H1 (cell line): ENCODE results near the gene MISFA.

ENCODE experiments used
- EGR1 ChIP-seq: IDR thresholded peaks from 2 replicates; pipeline ENCODE4 v1.6.1; 2011; ENCODE audit warnings: low read depth, low read length, borderline replicate concordance
- EP300 ChIP-seq, 2 experiments: IDR thresholded peaks; 1 replicate in 1 of 2; 2 replicates in 1 of 2; pipeline ENCODE4 v1.6.1; 2011 to 2012; ENCODE audit warnings: low read depth in 2 of 2, low read length in 2 of 2, mild to moderate bottlenecking in 2 of 2, borderline replicate concordance in 1 of 2, inconsistent platforms in 1 of 2, moderate library complexity in 1 of 2
- GABPA ChIP-seq: IDR thresholded peaks from 2 replicates; pipeline ENCODE4 v1.6.1; 2011; ENCODE audit warnings: mild to moderate bottlenecking, low read length, moderate library complexity, borderline replicate concordance; ENCODE audit not compliant: insufficient read depth
- POLR2AphosphoS5 ChIP-seq: IDR thresholded peaks from 2 replicates; pipeline ENCODE4 v1.6.1; 2011; ENCODE audit warnings: low read depth, low read length
- SIN3A ChIP-seq, 2 experiments: IDR thresholded peaks in 1 of 2; conservative IDR thresholded peaks in 1 of 2; 2 replicates each; pipeline ENCODE4 v1.6.1; 2011 to 2012; ENCODE audit warnings: low read length in 2 of 2, improper control_type of control experiment in 1 of 2, low read depth in 1 of 2, mild to moderate bottlenecking in 1 of 2
- TAF1 ChIP-seq: IDR thresholded peaks from 2 replicates; pipeline ENCODE4 v1.6.1; 2011; ENCODE audit warnings: mild to moderate bottlenecking, low read depth, low read length
- TCF12 ChIP-seq: IDR thresholded peaks from 2 replicates; pipeline ENCODE4 v1.6.1; 2011; ENCODE audit warnings: low read depth, mild to moderate bottlenecking, low read length
- TF ChIP-seq, protein P1 (sequence below), 3 experiments: IDR thresholded peaks; 1 replicate in 2 of 3; 2 replicates in 1 of 3; pipeline versions ENCODE4 v1.5.1 to v1.6.1; 2011; ENCODE audit warnings: low read length in 3 of 3, mild to moderate bottlenecking in 3 of 3, inconsistent platforms in 2 of 3, low read depth in 1 of 3, moderate library complexity in 1 of 3; ENCODE audit not compliant: insufficient read depth in 1 of 3; ENCODE audit errors: control extremely low read depth in 1 of 3
- TF ChIP-seq, protein P2 (sequence below): fragments of 300-600 bp; sonication (generic); IDR thresholded peaks from 2 replicates; pipeline ENCODE4 v1.7.1; 2012; ENCODE audit warnings: low read length, moderate library complexity, mild to moderate bottlenecking, inconsistent platforms; ENCODE audit not compliant: insufficient replicate concordance

DNA sequence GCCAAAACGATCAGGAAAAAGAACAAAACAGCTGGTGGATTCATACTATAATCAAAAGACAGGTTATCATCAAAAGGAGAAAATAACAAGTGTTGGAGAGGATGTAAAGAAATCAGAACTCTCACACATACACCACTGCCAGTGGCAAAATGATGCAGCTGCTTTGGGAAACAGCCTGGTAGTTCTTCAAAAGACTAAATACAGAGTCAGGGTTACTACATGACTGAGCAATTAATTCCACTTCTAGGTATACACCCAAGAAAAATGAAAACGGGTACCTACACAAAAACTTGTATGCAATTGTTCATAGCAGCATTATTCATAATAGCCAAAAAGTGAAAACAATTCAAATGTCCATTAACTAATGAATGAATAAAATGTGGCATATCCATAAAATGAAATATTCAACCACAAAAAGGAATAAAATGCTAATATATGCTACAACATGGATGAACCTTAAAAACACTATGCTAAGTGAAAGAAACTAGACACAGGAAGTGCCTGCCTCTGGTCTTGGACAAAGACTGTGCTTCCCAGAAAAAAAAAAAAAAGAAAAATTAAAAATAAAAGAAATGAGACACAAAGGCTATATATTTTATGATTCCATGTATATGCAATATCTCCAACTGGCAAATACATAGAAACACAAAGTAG lies 19.3 kb upstream of the MISFA start:
- TF ChIP-seq SIN3A (conservative IDR thresholded peaks at IDR 0.05 in 1 of 2, IDR thresholded peaks at IDR 0.05 in 1 of 2; ENCODE audit: low read depth in 1 of 2, low read length in 2 of 2): no peak
- no peak for TF ChIP-seq EGR1
- TF ChIP-seq, protein P1, sequence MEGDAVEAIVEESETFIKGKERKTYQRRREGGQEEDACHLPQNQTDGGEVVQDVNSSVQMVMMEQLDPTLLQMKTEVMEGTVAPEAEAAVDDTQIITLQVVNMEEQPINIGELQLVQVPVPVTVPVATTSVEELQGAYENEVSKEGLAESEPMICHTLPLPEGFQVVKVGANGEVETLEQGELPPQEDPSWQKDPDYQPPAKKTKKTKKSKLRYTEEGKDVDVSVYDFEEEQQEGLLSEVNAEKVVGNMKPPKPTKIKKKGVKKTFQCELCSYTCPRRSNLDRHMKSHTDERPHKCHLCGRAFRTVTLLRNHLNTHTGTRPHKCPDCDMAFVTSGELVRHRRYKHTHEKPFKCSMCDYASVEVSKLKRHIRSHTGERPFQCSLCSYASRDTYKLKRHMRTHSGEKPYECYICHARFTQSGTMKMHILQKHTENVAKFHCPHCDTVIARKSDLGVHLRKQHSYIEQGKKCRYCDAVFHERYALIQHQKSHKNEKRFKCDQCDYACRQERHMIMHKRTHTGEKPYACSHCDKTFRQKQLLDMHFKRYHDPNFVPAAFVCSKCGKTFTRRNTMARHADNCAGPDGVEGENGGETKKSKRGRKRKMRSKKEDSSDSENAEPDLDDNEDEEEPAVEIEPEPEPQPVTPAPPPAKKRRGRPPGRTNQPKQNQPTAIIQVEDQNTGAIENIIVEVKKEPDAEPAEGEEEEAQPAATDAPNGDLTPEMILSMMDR (IDR thresholded peaks at IDR 0.05; ENCODE audit: control extremely low read depth in 1 of 3, insufficient read depth in 1 of 3, low read depth in 1 of 3, low read length in 3 of 3): no peak
- TF ChIP-seq, protein P2, sequence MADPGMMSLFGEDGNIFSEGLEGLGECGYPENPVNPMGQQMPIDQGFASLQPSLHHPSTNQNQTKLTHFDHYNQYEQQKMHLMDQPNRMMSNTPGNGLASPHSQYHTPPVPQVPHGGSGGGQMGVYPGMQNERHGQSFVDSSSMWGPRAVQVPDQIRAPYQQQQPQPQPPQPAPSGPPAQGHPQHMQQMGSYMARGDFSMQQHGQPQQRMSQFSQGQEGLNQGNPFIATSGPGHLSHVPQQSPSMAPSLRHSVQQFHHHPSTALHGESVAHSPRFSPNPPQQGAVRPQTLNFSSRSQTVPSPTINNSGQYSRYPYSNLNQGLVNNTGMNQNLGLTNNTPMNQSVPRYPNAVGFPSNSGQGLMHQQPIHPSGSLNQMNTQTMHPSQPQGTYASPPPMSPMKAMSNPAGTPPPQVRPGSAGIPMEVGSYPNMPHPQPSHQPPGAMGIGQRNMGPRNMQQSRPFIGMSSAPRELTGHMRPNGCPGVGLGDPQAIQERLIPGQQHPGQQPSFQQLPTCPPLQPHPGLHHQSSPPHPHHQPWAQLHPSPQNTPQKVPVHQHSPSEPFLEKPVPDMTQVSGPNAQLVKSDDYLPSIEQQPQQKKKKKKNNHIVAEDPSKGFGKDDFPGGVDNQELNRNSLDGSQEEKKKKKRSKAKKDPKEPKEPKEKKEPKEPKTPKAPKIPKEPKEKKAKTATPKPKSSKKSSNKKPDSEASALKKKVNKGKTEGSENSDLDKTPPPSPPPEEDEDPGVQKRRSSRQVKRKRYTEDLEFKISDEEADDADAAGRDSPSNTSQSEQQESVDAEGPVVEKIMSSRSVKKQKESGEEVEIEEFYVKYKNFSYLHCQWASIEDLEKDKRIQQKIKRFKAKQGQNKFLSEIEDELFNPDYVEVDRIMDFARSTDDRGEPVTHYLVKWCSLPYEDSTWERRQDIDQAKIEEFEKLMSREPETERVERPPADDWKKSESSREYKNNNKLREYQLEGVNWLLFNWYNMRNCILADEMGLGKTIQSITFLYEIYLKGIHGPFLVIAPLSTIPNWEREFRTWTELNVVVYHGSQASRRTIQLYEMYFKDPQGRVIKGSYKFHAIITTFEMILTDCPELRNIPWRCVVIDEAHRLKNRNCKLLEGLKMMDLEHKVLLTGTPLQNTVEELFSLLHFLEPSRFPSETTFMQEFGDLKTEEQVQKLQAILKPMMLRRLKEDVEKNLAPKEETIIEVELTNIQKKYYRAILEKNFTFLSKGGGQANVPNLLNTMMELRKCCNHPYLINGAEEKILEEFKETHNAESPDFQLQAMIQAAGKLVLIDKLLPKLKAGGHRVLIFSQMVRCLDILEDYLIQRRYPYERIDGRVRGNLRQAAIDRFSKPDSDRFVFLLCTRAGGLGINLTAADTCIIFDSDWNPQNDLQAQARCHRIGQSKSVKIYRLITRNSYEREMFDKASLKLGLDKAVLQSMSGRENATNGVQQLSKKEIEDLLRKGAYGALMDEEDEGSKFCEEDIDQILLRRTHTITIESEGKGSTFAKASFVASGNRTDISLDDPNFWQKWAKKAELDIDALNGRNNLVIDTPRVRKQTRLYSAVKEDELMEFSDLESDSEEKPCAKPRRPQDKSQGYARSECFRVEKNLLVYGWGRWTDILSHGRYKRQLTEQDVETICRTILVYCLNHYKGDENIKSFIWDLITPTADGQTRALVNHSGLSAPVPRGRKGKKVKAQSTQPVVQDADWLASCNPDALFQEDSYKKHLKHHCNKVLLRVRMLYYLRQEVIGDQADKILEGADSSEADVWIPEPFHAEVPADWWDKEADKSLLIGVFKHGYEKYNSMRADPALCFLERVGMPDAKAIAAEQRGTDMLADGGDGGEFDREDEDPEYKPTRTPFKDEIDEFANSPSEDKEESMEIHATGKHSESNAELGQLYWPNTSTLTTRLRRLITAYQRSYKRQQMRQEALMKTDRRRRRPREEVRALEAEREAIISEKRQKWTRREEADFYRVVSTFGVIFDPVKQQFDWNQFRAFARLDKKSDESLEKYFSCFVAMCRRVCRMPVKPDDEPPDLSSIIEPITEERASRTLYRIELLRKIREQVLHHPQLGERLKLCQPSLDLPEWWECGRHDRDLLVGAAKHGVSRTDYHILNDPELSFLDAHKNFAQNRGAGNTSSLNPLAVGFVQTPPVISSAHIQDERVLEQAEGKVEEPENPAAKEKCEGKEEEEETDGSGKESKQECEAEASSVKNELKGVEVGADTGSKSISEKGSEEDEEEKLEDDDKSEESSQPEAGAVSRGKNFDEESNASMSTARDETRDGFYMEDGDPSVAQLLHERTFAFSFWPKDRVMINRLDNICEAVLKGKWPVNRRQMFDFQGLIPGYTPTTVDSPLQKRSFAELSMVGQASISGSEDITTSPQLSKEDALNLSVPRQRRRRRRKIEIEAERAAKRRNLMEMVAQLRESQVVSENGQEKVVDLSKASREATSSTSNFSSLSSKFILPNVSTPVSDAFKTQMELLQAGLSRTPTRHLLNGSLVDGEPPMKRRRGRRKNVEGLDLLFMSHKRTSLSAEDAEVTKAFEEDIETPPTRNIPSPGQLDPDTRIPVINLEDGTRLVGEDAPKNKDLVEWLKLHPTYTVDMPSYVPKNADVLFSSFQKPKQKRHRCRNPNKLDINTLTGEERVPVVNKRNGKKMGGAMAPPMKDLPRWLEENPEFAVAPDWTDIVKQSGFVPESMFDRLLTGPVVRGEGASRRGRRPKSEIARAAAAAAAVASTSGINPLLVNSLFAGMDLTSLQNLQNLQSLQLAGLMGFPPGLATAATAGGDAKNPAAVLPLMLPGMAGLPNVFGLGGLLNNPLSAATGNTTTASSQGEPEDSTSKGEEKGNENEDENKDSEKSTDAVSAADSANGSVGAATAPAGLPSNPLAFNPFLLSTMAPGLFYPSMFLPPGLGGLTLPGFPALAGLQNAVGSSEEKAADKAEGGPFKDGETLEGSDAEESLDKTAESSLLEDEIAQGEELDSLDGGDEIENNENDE: no peak
- no peak for TF ChIP-seq TCF12
- no peak for TF ChIP-seq EP300 (IDR thresholded peaks at IDR 0.05; ENCODE audit: borderline replicate concordance in 1 of 2, low read depth in 2 of 2, low read length in 2 of 2)
- no peak for TF ChIP-seq POLR2AphosphoS5
- no peak for TF ChIP-seq GABPA
- no peak for TF ChIP-seq TAF1
